GM12872 (cell line): Measurements from ENCODE around the gene MED20.

Experiments used
- CTCF ChIP-seq: IDR thresholded peaks from 3 replicates; pipeline ENCODE4 v1.5.1; 2011; ENCODE audit warnings: low read depth, mild to moderate bottlenecking, low read length, moderate library complexity; ENCODE audit not compliant: insufficient read depth

The MED20 gene

GRCh38 chr6:41934278-41935192, 13.6 kb upstream of the MED20 start:
- no peak for TF ChIP-seq CTCF

DNA sequence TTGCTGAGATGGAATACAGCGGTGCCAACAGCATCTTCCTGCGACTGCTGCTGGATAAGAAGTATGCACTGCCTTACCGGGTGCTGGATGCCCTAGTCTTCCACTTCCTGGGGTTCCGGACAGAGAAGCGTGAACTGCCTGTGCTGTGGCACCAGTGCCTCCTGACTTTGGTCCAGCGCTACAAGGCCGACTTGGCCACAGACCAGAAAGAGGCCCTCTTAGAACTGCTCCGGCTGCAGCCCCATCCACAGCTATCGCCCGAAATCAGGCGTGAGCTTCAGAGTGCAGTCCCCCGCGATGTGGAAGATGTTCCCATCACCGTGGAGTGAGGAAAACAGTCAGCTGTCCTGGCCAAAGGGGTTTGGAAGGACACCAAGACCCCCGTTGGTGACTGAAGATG, 11.4 kb upstream of the MED20 start:
- TF ChIP-seq CTCF: no peak

GRCh38 chr6:41931792-41932191, 10.9 kb upstream of the MED20 start:
- TF ChIP-seq CTCF: no peak

DNA sequence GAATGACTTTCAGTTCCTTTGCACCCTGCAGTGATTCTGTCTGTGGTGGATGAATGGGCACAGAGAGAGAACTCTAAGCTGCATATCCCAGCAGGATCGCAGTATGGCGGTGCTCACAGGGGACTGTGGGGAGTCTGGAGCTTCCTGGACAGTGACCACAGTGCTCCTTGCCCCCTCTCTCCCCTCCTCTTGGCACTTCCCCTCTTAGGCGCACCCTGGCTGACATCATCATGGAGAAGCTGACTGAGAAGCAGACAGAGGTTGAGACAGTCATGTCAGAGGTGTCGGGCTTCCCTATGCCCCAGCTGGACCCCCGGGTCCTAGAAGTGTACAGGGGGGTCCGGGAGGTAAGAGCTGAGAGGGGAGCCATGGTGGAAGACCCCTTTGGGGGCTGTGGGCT, 9.0 kb upstream of the MED20 start:
- no peak for TF ChIP-seq CTCF

DNA sequence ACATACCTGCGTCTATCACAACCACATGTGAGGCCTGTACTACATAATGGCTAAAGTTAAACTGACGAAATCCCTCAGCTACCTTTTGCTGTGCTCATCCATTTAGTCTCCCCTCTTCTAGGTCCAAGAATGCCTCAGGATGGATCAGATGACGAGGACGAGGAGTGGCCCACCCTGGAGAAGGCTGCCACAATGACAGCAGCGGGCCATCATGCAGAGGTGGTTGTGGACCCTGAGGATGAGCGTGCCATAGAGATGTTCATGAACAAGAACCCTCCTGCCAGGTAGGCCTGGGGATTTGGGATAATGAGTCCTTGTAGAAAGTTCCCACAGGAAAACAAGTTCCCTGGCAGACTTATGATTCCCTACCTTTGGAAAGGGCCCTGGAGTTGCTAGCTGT, 6.3 kb upstream of the MED20 start:
- no peak for TF ChIP-seq CTCF

DNA sequence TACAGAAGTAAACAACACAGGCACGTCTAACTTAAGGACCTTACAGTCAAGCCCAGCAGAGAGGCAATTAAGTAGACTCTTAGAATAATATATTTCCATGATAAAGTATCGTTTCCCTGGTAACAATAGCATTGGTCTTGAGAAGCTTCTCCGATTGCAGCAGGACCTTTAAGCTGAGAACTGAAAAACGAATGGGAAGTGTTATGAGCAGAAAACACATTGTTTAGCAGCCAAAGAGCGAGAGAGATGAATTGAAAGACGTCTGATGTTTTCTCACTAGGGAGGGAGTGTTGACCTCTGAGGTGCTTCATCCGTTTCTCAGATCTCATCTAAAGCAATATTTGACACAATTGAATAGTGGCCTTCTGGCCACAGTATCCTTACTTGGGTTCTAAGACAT, 1.2 kb upstream of the MED20 start:
- no peak for TF ChIP-seq CTCF

GRCh38 chr6:41921712-41921998, 716 bp upstream of the MED20 start:
- no peak for TF ChIP-seq CTCF
